SJCRH30 (cell line): ENCODE data around the gene CAMTA1. TPM values are rescaled to one million over a fixed set of nuclear protein-coding genes. Genes with fewer than 3 reads are reported as not detected.

ENCODE experiments used
- DNase-seq, 2 experiments: peaks; one replicate each; pipeline ENCODE4 v3.0.0-alpha.2; 2015 to 2020
- H3K27ac ChIP-seq: fragments of 250-450 bp; sonication (Bioruptor Pico); 2 replicates; pipeline ENCODE4 v1.5.1; 2020; ENCODE audit warnings: mild to moderate bottlenecking, moderate library complexity
- H3K27me3 ChIP-seq: fragments of 250-450 bp; sonication (Bioruptor Pico); 2 replicates; pipeline ENCODE4 v1.5.1; 2020; ENCODE audit warnings: mild to moderate bottlenecking, moderate library complexity
- H3K36me3 ChIP-seq: fragments of 250-450 bp; sonication (Bioruptor Pico); 2 replicates; pipeline ENCODE4 v1.5.1; 2020; ENCODE audit warnings: mild to moderate bottlenecking, moderate library complexity
- H3K4me1 ChIP-seq: fragments of 250-450 bp; sonication (Bioruptor Pico); 2 replicates; pipeline ENCODE4 v1.5.1; 2020; ENCODE audit warnings: mild to moderate bottlenecking, moderate library complexity
- H3K4me3 ChIP-seq: fragments of 250-450 bp; sonication (Bioruptor Pico); 2 replicates; pipeline ENCODE4 v1.5.1; 2020; ENCODE audit warnings: mild to moderate bottlenecking, moderate library complexity
- H3K9me3 ChIP-seq: fragments of 250-450 bp; sonication (Bioruptor Pico); replicated peaks from 2 replicates; pipeline ENCODE4 v1.5.1; 2020; ENCODE audit warnings: mild to moderate bottlenecking, moderate library complexity
- total RNA-seq: library from RNA; depleted of rRNA; stranded (reverse); fragments of >200 nt; shearing (Covaris generic); gene quantifications from 2 replicates; pipeline ENCODE4 v1.2.3, GENCODE V29; 2014

The CAMTA1 gene
- total RNA-seq, 1 experiment from 2014 or later = 153 TPM

DNA sequence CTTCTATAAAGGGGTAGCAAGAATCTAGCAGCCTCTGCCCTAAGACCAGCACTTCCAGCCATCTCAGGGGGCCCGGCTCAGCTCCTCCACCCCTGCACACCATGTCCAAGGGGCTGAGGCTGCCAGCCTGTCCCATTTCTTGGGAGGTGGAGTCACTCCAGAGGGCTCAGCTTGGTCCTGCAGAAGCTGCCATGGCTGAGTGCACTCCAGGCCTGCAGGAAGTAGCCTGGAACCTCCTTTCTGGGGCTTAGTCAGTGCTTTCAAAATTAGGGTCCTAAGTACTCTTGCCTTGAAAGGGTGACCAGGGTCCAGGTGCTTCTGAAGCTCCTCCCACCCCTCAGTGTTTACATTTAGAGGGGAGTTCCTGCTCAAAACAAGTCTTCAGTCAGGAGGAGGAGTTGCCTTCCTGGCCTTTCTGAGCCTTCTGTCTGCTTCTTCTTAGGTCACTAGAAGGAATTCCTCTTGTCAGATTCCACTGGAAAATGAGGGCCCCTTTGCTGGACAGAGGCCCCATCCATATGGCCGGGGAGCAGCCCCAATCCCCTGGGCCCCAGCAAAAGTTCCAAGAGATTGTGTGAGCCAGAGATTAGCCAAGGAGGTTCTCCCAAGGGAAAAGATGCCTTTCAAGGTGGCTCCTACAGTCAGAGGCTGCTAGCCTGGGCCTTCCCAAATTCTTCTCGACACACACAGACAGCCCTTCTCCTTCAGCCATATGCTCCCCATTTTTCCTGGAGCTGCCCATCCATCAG lies 857.7 kb downstream of the CAMTA1 start:
- no peak overlapping the region for H3K4me3 ChIP-seq
- no peak overlapping the region for H3K27ac ChIP-seq
- H3K9me3 ChIP-seq = no peaks in the 10 kb centered on the region
- peaks cover 3% of the 10 kb centered on the region; the same call in 1 of the 2 replicates for H3K4me1 ChIP-seq
- no peaks in the 10 kb centered on the region for H3K36me3 ChIP-seq
- H3K27me3 ChIP-seq = peaks cover 27% of the 10 kb centered on the region
- DNase-seq = no peak

GRCh38 chr1:7643530-7643929 lies 858.3 kb downstream of the CAMTA1 start:
- H3K9me3 ChIP-seq = no peaks in the 10 kb centered on the region
- H3K27ac ChIP-seq = no peak overlapping the region
- DNase-seq = no peak
- H3K36me3 ChIP-seq = no peaks in the 10 kb centered on the region
- peaks cover 3% of the 10 kb centered on the region; the same call in 1 of the 2 replicates for H3K4me1 ChIP-seq
- peaks cover 22% of the 10 kb centered on the region for H3K27me3 ChIP-seq
- H3K4me3 ChIP-seq = no peak overlapping the region

DNA sequence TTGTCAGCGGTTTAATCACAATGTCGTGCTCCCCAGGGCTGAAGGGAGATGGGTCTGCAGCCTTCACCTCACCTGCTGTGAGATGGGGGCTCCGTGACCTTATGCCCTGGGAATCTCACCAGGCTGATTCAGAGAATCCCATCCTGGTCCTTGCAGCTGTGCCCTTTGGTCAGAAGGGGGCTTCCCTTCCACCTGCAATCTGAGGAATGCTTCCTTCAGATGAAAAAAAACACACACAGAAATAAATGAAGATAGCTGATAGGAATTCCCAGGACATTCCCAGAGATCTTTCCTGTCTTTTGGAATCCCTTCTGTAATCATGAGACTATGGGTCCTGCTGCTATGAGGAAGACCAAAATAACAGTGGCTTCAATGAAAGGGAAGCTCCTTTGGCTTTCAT lies 858.8 kb downstream of the CAMTA1 start:
- H3K27me3 ChIP-seq = peaks cover 16% of the 10 kb centered on the region
- H3K9me3 ChIP-seq = no peaks in the 10 kb centered on the region
- no peak for DNase-seq
- H3K36me3 ChIP-seq = no peaks in the 10 kb centered on the region
- no peak overlapping the region for H3K4me3 ChIP-seq
- H3K4me1 ChIP-seq = peaks cover 3% of the 10 kb centered on the region; the same call in 1 of the 2 replicates
- no peak overlapping the region for H3K27ac ChIP-seq

DNA sequence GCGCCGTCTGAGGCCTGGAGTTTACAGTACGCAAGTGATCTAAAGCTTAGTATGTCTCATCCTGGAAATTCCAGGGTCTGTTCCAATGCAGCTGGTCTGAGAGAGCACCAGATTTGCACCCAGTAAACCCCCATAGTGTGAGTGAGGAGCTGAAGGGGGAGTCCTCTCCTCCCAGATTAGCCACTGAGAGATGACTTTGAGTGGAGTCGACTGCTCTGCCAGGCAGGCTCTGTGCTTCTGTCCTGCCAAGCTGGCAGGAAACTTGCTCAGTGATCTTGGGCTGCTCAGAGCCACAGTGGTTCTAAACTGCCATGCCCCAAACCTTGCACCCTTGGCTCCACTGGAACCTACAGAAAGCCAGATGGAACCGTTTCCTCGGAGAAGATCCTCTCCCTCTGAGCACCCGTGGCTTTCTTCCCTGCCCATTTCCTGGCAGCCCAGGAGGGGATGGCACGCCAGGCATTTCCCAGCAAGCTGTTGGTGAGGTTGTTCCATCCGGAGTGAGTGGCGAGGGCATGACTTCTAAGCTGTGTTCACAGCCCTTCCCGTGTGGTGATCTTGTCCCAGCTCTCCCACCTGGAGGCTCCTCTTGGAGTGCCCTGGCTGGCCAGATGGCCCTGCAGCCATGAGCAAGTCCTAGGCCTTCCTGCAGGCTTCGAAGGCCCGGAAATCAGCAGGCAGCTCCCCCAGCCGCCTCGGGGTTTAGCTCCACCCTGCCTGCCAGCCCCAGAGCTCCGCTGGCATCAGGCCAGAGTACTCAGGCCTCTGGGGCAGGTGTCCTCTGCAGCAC lies 859.9 kb downstream of the CAMTA1 start:
- no peaks in the 10 kb centered on the region for H3K9me3 ChIP-seq
- peaks cover 10% of the 10 kb centered on the region for H3K27me3 ChIP-seq
- H3K27ac ChIP-seq = no peak overlapping the region
- peaks cover 3% of the 10 kb centered on the region; the same call in 1 of the 2 replicates for H3K4me1 ChIP-seq
- no peaks in the 10 kb centered on the region for H3K36me3 ChIP-seq
- no peak overlapping the region for H3K4me3 ChIP-seq
- DNase-seq = peak; percentile 80 to 84

DNA sequence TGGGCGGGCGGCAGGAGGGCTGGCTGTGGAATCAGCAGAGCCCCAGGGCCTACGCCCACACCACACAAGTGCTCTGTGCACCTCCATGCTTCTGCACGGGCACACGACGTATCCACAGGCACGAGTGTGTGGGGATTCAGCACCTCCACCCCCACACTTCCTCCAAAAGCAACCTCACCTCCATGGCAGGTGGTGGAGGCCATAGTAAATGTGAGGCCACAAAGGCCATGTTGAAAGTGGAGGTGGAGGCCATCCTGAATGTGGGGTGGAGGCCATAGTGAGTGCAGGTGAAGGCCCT lies 860.4 kb downstream of the CAMTA1 start:
- Histone ChIP-seq H3K36me3 (no peaks in the 10 kb centered on the region), H3K27me3 (peaks cover 7% of the 10 kb centered on the region), H3K4me1 (peaks cover 3% of the 10 kb centered on the region; the same call in 1 of the 2 replicates), H3K4me3 (no peak overlapping the region), H3K27ac (no peak overlapping the region), H3K9me3 (no peaks in the 10 kb centered on the region)
- DNase-seq = no peak

GRCh38 chr1:7646164-7646563 lies 860.9 kb downstream of the CAMTA1 start:
- H3K27me3 ChIP-seq = peaks cover 5% of the 10 kb centered on the region
- no peaks in the 10 kb centered on the region for H3K9me3 ChIP-seq
- H3K4me3 ChIP-seq = no peak overlapping the region
- DNase-seq = no peak
- peaks cover 3% of the 10 kb centered on the region; the same call in 1 of the 2 replicates for H3K4me1 ChIP-seq
- H3K36me3 ChIP-seq = no peaks in the 10 kb centered on the region
- H3K27ac ChIP-seq = no peak overlapping the region

- Histone ChIP-seq H3K4me1 (peaks cover 3% of the 10 kb centered on the region; the same call in 1 of the 2 replicates), H3K9me3 (no peaks in the 10 kb centered on the region), H3K36me3 (no peaks in the 10 kb centered on the region), H3K27ac (no peak overlapping the region), H3K27me3 (no peaks in the 10 kb centered on the region; the same call in 1 of the 2 replicates), H3K4me3 (no peak overlapping the region)
- peak; percentile 51 to 76 for DNase-seq
These were observed 862.0 kb downstream of the CAMTA1 start for GRCh38 chr1:7646981-7647901.

DNA sequence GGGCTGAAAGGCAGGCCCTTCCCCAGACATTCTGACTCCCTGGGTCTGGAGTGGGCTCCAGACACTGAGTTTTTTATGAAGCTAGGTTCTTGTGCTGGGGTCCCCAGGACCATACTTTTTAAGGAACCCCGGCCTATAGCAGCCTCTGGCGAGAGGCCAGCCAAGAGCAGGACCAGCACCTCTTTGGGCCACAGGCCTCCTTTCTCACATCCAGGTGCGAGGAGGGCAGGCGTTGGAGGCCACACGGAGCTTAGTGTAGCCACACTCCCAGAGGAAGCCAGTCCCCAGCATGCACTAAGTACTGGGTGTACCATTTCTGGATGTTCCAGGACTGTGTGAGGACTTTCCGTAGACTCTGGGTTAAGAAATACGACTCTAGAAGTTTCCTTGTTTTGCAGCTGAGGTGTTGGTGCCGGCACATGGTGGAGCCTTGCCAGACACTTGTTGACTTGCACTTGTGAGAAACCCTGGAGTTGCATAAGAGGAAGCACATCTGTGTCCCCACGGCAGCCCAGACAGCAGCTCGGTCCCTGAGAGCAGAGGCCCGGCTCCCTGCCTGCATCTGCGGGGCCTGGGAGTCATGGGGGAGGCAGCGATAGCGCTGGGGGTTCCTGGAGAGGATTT lies 863.6 kb downstream of the CAMTA1 start:
- no peak overlapping the region for H3K4me3 ChIP-seq
- no peak for DNase-seq
- H3K4me1 ChIP-seq = peaks cover 3% of the 10 kb centered on the region; the same call in 1 of the 2 replicates
- no peak overlapping the region for H3K27ac ChIP-seq
- H3K9me3 ChIP-seq = no peaks in the 10 kb centered on the region
- no peaks in the 10 kb centered on the region for H3K36me3 ChIP-seq
- no peaks in the 10 kb centered on the region; the same call in 1 of the 2 replicates for H3K27me3 ChIP-seq

DNA sequence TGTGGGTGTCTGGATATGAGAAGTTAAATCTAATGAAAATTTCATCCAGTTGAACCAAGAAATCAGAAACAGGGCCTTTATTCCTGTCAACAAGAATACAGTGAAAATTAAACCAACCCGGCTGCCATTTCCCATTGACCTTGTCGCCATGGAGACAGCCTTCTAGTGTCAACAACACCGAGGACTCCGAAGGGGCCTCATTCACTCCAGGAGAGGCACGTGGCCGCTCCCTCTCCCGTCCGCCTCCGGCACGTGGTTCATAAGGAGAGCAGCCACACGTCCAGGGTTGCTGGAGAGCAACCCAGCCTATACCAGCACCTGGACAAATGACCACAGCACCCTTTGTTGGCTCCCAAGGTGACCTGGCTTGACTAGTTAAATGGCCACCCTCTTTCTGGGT lies 865.5 kb downstream of the CAMTA1 start:
- Histone ChIP-seq H3K27me3 (no peaks in the 10 kb centered on the region; the same call in 1 of the 2 replicates), H3K36me3 (no peaks in the 10 kb centered on the region), H3K9me3 (peaks cover 2% of the 10 kb centered on the region; the same call in 1 of the 2 replicates), H3K4me1 (no peaks in the 10 kb centered on the region; the same call in 1 of the 2 replicates), H3K4me3 (no peak overlapping the region), H3K27ac (no peak overlapping the region)
- no peak for DNase-seq

- no peaks in the 10 kb centered on the region; the same call in 1 of the 2 replicates for H3K27me3 ChIP-seq
- no peak overlapping the region for H3K4me3 ChIP-seq
- no peak for DNase-seq
- H3K9me3 ChIP-seq = peaks cover 2% of the 10 kb centered on the region; the same call in 1 of the 2 replicates
- H3K4me1 ChIP-seq = no peaks in the 10 kb centered on the region
- H3K36me3 ChIP-seq = no peaks in the 10 kb centered on the region
- no peak overlapping the region for H3K27ac ChIP-seq
These were observed 865.9 kb downstream of the CAMTA1 start for GRCh38 chr1:7651203-7651602.

GRCh38 chr1:7652061-7652460 lies 866.8 kb downstream of the CAMTA1 start:
- H3K4me3 ChIP-seq = no peak overlapping the region
- no peaks in the 10 kb centered on the region; the same call in 1 of the 2 replicates for H3K27me3 ChIP-seq
- H3K9me3 ChIP-seq = peaks cover 2% of the 10 kb centered on the region; the same call in 1 of the 2 replicates
- DNase-seq = no peak
- H3K27ac ChIP-seq = no peak overlapping the region
- no peaks in the 10 kb centered on the region for H3K36me3 ChIP-seq
- H3K4me1 ChIP-seq = no peaks in the 10 kb centered on the region

- H3K4me3 ChIP-seq = no peak overlapping the region
These were observed 867.4 kb downstream of the CAMTA1 start for GRCh38 chr1:7652515-7653098.

GRCh38 chr1:7654725-7655124 lies 869.5 kb downstream of the CAMTA1 start:
- H3K9me3 ChIP-seq = peaks cover 2% of the 10 kb centered on the region; the same call in 1 of the 2 replicates
- no peak overlapping the region for H3K27ac ChIP-seq
- H3K4me3 ChIP-seq = no peak overlapping the region
- no peaks in the 10 kb centered on the region; the same call in 1 of the 2 replicates for H3K27me3 ChIP-seq
- no peaks in the 10 kb centered on the region for H3K36me3 ChIP-seq
- no peak for DNase-seq
- no peaks in the 10 kb centered on the region for H3K4me1 ChIP-seq

More at GRCh38 chr1:7652515-7653098, 867.4 kb downstream of the CAMTA1 start:
- Histone ChIP-seq H3K9me3 (peaks cover 2% of the 10 kb centered on the region; the same call in 1 of the 2 replicates), H3K36me3 (no peaks in the 10 kb centered on the region), H3K4me1 (no peaks in the 10 kb centered on the region), H3K27me3 (no peaks in the 10 kb centered on the region; the same call in 1 of the 2 replicates), H3K27ac (no peak overlapping the region)
- no peak for DNase-seq
